GM21717 (cell line): ENCODE measurements around the gene PCDHA3.
"Not testable (repeated sequence)": the region's sequence is repeated elsewhere in the genome, so short reads cannot be mapped to it uniquely, and the experiment has no call there.

Source experiments
- ATAC-seq: cut with Tn5 transposase; IDR thresholded peaks from one replicate; pipeline ENCODE4 v1.9.1; 2021; ENCODE audit warnings: mild to moderate bottlenecking, moderate library complexity; ENCODE audit not compliant: unreplicated experiment

Gene PCDHA3

DNA sequence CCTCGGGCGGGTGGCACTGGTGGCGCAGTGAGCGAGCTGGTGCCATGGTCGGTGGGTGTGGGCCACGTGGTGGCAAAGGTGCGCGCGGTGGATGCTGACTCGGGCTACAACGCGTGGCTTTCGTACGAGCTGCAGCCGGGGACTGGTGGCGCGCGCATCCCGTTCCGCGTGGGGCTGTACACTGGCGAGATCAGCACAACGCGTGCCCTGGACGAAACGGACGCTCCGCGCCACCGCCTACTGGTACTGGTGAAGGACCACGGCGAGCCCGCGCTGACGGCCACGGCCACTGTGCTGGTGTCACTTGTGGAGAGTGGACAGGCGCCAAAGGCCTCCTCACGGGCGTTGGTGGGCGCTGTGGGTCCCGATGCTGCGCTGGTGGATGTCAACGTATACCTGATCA is 8.0 kb downstream of the PCDHA3 start:
- ATAC-seq, result no peak

DNA sequence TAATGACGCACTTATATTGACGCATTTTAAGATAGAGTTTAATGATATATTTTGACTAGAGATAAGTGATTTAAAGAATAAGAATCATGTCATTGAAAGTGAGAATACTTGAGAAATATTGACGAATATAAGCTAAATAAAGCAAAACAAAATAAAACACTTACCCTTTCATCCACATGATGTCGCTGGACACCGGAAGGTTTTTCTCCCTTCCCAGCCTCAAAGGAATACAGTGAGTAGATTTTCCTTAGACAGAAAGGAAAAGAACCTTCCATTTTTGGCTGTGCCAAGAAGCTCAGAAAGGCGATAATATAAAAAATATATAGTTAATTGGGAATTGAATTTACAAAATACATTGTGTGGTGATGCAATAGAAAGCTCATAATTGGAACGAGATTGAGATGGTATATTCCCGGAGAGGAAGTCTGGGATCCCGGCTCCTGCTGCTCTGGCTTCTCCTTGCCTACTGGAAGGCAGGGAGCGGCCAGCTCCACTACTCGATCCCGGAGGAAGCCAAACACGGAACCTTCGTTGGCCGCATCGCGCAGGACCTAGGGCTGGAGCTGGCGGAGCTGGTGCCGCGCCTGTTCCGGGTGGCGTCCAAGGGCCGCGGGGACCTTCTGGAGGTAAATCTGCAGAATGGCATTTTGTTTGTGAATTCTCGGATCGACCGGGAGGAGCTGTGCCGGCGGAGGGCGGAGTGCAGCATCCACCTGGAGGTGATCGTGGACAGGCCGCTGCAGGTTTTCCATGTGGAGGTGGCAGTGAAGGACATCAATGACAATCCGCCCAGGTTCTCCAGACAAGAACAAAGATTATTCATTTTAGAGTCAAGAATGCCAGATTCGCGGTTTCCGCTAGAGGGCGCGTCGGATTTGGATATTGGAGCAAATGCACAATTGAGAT is 20.8 kb downstream of the PCDHA3 start, which contains the start of gene PCDHA5:
Gene PCDHA5 (plus strand): TSS at position 239 of the 906 bp plus-strand sequence.
- ATAC-seq, result no peak

DNA sequence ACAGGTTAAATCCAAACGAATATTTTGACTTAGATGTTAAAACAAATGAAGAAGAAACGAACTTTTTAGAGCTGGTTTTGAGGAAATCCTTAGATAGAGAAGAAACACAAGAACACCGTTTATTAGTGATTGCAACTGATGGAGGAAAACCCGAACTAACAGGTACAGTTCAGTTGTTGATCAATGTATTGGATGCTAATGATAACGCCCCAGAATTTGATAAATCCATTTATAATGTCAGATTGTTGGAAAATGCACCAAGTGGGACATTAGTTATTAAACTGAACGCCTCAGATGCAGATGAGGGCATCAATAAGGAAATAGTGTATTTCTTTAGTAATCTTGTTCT is 21.4 kb downstream of the PCDHA3 start:
- ATAC-seq, result no peak

GRCh38 chr5:140822969-140823368 is 22.1 kb downstream of the PCDHA3 start:
- not testable (repeated sequence) for ATAC-seq

DNA sequence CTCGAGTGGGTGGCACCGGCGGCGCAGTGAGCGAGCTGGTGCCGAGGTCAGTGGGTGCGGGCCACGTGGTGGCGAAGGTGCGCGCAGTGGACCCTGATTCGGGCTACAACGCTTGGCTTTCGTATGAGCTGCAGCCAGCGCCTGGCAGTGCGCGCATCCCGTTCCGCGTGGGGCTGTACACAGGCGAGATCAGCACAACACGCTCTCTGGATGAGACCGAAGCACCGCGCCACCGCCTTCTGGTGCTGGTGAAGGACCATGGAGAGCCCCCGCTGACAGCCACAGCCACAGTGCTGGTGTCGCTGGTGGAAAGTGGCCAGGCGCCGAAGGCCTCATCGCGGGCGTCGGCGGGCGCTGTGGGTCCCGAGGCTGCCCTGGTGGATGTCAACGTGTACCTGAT is 22.6 kb downstream of the PCDHA3 start:
- ATAC-seq, result no peak

DNA sequence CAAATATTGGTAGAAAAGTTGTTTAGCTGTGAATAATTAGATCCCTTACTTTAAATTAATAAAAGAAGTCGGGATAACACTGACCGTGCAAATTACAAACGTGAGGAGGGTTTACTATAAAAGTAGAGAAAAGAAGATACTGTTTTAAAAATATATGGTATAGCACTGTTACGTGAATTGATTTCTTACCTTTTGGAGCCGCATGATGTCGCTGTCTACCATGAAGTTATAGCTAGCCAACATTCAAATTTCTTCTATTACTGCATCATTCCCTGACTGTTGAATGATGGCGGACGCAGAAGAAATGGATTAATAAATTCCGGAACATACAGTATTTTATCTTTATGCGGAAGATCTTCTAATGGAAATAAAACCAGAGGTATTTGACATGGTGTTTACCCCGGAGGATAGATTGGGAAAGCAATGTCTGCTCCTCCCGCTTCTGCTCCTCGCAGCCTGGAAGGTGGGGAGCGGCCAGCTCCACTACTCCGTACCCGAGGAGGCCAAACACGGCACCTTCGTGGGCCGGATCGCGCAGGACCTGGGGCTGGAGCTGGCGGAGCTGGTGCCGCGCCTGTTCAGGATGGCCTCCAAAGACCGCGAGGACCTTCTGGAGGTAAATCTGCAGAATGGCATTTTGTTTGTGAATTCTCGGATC is 27.0 kb downstream of the PCDHA3 start, which contains the start of gene PCDHA6:
Gene PCDHA6 (plus strand): TSS at position 257 of the 658 bp plus-strand sequence. CDS start 132 bp downstream, at position 389.
- ATAC-seq, result no peak

DNA sequence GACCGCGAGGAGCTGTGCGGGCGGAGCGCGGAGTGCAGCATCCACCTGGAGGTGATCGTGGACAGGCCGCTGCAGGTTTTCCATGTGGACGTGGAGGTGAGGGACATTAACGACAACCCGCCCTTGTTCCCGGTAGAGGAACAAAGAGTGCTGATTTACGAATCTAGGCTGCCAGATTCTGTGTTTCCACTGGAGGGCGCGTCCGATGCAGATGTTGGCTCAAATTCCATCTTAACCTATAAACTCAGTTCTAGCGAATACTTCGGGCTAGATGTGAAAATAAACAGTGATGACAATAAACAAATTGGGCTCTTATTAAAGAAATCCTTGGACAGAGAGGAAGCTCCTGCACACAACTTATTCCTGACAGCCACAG is 27.5 kb downstream of the PCDHA3 start:
- no peak for ATAC-seq

GRCh38 chr5:140829511-140830501 is 28.9 kb downstream of the PCDHA3 start:
- not testable (repeated sequence) for ATAC-seq

DNA sequence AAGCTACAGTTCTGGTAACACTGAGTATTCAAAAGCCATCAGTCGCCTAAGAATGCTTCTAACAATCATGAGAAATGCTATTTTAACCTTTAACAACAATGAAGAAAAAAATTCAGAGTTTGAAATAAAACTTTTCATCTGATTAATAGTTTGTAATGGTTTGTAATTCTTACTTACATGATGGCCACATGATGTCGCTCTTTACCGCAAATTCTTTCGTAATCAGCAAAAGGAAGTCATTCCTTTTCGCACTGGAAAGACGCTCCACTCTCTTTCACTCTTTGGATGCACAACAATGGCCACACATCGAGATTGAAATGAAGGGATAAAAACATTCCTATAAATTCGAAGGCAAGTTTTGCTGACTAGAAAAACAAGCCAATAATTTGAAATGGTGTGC is 33.1 kb downstream of the PCDHA3 start, which contains the start of gene PCDHA7:
Gene PCDHA7 (plus strand): TSS at position 277 of the 400 bp plus-strand sequence. CDS start 115 bp downstream, at position 392.
- no peak for ATAC-seq

DNA sequence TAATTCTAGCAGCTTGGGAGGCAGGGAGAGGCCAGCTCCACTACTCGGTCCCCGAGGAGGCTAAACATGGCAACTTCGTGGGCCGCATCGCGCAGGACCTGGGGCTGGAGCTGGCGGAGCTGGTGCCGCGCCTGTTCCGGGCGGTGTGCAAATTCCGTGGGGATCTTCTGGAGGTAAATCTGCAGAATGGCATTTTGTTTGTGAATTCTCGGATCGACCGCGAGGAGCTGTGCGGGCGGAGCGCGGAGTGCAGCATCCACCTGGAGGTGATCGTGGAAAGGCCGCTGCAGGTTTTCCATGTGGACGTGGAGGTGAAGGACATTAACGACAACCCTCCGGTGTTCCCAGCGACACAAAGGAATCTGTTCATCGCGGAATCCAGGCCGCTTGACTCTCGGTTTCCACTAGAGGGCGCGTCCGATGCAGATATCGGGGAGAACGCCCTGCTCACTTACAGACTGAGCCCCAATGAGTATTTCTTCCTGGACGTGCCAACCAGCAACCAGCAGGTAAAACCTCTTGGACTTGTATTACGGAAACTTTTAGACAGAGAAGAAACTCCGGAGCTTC is 33.7 kb downstream of the PCDHA3 start:
- not testable (repeated sequence) for ATAC-seq

DNA sequence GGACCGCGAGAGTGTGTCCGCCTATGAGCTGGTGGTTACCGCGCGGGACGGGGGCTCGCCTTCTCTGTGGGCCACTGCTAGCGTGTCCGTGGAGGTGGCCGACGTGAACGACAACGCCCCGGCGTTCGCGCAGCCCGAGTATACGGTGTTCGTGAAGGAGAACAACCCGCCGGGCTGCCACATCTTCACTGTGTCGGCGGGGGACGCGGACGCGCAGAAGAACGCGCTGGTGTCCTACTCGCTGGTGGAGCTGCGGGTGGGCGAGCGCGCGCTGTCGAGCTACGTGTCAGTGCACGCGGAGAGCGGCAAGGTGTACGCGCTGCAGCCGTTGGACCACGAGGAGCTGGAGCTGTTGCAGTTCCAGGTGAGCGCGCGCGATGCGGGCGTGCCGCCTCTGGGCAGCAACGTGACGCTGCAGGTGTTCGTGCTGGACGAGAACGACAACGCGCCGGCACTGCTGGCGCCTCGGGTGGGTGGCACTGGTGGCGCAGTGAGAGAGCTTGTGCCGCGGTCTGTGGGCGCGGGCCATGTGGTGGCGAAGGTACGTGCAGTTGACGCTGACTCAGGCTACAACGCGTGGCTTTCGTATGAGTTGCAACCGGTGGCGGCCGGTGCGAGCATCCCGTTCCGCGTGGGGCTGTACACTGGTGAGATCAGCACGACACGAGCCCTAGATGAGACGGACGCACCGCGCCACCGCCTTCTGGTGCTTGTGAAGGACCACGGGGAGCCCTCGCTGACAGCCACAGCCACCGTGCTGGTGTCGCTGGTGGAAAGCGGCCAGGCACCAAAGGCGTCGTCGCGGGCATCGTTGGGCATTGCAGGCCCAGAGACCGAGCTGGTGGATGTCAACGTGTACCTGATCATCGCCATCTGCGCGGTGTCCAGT is 35.0 kb downstream of the PCDHA3 start:
- no peak for ATAC-seq

DNA sequence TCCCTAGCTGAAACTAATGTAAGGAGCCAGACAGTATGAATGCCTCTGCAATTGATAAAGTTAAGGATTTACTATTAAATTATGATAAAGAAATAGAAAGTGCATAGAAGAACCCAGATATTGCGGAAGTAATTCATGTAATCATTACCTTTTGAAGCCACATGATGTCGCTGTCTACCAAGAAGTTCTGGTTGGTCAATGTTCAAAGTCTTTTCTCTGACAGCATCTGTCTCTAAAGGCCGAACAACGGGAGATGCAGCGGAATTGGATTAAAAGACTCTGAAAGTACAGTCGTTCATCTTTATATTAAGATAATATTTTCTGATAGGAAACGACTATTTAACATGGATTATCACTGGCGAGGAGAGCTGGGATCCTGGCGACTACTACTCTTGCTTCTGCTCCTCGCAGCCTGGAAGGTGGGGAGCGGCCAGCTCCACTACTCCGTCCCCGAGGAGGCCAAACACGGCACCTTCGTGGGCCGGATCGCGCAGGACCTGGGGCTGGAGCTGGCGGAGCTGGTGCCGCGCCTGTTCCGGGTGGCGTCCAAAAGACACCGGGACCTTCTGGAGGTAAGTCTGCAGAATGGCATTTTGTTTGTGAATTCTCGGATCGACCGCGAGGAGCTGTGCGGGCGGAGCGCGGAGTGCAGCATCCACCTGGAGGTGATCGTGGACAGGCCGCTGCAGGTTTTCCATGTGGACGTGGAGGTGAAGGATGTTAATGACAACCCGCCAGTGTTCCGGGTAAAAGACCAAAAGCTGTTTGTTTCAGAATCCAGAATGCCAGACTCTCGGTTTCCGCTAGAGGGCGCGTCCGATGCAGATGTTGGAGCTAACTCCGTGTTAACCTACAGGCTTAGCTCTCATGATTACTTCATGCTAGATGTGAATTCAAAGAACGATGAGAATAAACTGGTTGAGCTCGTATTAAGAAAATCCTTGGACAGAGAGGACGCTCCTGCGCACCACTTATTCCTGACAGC is 40.4 kb downstream of the PCDHA3 start, which contains the start of gene PCDHA8:
Gene PCDHA8 (plus strand): TSS at position 210 of the 985 bp plus-strand sequence. CDS start 135 bp downstream, at position 345.
- no peak for ATAC-seq

GRCh38 chr5:140842798-140843733 is 42.2 kb downstream of the PCDHA3 start:
- no peak for ATAC-seq

- ATAC-seq, result not testable (repeated sequence)
Measured at GRCh38 chr5:140848139-140849102, 47.6 kb downstream of the PCDHA3 start, which contains the start of gene PCDHA9. Gene PCDHA9, plus strand, starts transcription at chr5:140848382. Its CDS starts 114 bp downstream, at chr5:140848496.

DNA sequence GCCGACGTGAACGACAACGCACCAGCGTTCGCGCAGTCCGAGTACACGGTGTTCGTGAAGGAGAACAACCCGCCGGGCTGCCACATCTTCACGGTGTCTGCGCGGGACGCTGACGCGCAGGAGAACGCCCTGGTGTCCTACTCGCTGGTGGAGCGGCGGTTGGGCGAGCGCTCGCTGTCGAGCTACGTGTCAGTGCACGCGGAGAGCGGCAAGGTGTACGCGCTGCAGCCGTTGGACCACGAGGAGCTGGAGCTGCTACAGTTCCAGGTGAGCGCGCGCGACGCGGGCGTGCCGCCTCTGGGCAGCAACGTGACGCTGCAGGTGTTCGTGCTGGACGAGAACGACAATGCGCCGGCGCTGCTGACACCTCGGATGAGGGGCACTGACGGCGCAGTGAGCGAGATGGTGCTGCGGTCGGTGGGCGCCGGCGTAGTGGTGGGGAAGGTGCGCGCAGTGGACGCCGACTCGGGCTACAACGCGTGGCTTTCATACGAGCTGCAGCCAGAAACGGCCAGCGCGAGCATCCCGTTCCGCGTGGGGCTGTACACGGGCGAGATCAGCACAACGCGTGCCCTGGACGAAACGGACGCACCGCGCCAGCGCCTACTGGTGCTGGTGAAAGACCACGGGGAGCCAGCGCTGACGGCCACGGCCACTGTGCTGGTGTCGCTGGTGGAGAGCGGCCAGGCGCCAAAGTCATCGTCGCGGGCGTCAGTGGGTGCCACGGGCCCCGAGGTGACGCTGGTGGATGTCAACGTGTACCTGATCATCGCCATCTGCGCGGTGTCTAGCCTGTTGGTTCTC is 49.2 kb downstream of the PCDHA3 start:
- not testable (repeated sequence) for ATAC-seq
